ENCODE measurements around the gene JMJD4. TPM values are rescaled to one million over a fixed set of nuclear protein-coding genes. Genes with fewer than 3 reads are reported as not detected.

The JMJD4 gene
- total RNA-seq, 1 donor from 2014 or later = 7.0 TPM

DNA sequence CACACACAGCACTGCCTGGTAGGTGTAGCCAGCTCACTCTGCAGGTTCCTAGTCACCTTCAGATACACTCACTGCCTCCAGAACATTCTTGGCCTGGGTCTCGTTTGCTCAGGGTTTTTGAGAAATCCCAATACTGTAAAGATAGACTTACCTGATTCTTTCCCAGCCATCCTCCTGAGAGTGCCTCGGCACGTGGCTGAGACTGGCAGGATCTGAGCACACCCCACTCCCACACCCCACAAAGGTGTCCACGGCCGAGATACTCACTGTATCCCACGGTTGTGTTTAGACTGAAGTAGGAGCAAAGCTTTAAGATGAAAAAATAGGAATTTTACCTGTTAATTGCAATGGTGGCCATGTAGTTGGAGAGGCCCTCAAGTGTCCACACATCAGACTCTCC lies 33.5 kb upstream of the JMJD4 start:
- Histone ChIP-seq H3K27ac (replicated peaks) (no peak overlapping the region), H3K36me3 (peaks cover 57% of the 10 kb centered on the region), H3K9me3 (replicated peaks) (no peaks in the 10 kb centered on the region), H3K4me1 (peaks cover 16% of the 10 kb centered on the region), H3K4me3 (no peak overlapping the region), H3K27me3 (ENCODE audit: low read depth) (no peaks in the 10 kb centered on the region)
- TF ChIP-seq, protein P1, sequence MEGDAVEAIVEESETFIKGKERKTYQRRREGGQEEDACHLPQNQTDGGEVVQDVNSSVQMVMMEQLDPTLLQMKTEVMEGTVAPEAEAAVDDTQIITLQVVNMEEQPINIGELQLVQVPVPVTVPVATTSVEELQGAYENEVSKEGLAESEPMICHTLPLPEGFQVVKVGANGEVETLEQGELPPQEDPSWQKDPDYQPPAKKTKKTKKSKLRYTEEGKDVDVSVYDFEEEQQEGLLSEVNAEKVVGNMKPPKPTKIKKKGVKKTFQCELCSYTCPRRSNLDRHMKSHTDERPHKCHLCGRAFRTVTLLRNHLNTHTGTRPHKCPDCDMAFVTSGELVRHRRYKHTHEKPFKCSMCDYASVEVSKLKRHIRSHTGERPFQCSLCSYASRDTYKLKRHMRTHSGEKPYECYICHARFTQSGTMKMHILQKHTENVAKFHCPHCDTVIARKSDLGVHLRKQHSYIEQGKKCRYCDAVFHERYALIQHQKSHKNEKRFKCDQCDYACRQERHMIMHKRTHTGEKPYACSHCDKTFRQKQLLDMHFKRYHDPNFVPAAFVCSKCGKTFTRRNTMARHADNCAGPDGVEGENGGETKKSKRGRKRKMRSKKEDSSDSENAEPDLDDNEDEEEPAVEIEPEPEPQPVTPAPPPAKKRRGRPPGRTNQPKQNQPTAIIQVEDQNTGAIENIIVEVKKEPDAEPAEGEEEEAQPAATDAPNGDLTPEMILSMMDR (IDR thresholded peaks at IDR 0.05; ENCODE audit: borderline replicate concordance) = no peak
- DNase-seq = no peak
- intact Hi-C loops (cut with micrococcal nuclease) = no loop called here

DNA sequence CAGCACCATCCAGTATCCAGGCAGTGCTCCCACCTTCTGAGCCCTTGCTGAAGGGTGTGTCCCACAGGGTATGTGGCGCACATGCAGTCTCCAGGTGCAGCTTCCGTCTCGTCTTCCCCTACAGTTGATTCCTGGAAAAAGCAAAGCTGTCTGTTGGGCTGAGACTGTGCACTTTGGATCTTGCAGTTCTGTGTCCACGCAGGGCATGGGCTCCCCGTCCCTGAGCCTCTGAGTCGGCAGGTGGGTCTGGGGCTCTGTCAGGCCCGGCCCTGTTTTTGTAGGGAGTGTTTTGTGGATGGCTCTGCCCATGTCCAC lies 33.0 kb upstream of the JMJD4 start:
- Histone ChIP-seq H3K4me3 (no peak overlapping the region), H3K4me1 (peaks cover 22% of the 10 kb centered on the region), H3K36me3 (peaks cover 57% of the 10 kb centered on the region), H3K9me3 (replicated peaks) (no peaks in the 10 kb centered on the region), H3K27me3 (ENCODE audit: low read depth) (no peaks in the 10 kb centered on the region), H3K27ac (replicated peaks) (no peak overlapping the region)
- DNase-seq = no peak
- intact Hi-C loops (cut with micrococcal nuclease) = no loop called here
- TF ChIP-seq, protein P1 (IDR thresholded peaks at IDR 0.05; ENCODE audit: borderline replicate concordance) = no peak

DNA sequence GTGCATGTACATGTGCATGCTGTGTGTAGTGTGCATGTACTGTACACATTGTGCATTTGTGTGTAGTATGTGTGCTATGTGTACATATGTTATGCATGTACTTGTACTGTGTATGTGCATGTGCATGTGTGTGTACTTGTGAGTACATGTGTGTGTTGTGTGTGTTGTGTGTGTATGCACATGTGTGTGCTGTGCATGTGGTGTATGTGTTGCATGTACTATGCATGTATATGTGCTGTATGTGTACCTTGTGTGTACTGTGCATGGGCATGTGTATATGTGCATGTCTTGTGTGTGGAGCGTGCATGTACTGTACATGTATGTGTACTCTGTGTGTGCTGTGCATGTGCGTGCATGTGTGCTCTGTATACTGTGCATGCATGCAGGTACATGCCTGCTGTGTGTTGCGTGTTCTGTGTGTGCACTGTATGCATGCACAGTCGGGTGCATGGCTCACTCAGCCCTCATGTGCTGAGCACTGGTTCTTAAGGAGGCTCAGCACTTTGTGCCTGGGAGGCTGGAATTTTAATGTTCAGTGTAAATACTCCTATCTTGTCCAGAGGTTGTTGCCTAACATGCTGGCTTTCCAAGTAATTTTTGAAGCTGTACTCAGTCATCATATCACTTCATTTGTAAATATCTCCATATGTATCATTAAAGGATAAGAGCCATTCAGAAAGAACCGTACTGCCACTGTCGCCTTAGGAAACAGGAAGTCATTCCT lies 32.5 kb upstream of the JMJD4 start:
- H3K4me1 ChIP-seq = peaks cover 27% of the 10 kb centered on the region
- H3K27ac ChIP-seq (replicated peaks) = no peak overlapping the region
- intact Hi-C loops (cut with micrococcal nuclease) = no loop called here
- peaks cover 57% of the 10 kb centered on the region for H3K36me3 ChIP-seq
- no peaks in the 10 kb centered on the region for H3K27me3 ChIP-seq (ENCODE audit: low read depth)
- no peak for DNase-seq
- H3K4me3 ChIP-seq = no peak overlapping the region
- TF ChIP-seq, protein P1 (IDR thresholded peaks at IDR 0.05; ENCODE audit: borderline replicate concordance) = no peak
- H3K9me3 ChIP-seq (replicated peaks) = no peaks in the 10 kb centered on the region

DNA sequence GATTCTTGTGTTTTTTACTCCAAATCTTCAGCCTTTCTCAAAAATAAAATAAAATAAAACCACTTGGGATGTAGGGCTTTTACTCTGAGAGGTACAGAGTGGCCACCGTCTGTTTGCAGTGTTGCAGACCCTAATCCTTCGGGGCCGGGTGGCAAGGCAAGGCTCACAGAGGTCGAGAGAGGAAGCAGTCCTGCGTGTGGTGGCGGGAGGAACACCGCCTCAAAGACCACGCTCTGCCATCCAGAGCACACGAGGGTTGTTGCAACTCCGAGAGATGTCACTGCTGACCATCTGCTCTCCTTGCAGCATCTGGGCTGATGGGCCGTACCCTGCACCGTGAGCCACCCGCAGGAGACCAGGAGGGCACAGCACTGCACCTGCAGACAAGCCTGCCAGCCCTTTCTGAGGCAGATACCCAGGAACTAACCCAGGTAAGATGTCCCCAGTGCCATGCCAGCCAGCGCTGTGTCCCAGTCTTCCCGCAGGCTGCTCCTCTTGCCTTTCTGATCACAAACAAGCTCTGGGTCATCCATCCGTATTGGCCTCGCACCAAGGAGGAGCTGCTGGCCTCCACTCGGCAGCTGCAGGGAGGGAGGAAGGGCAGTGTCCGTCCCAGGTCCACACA lies 31.7 kb upstream of the JMJD4 start:
- TF ChIP-seq, protein P1 (IDR thresholded peaks at IDR 0.05; ENCODE audit: borderline replicate concordance) = no peak
- intact Hi-C loops (cut with micrococcal nuclease) = no loop called here
- H3K4me1 ChIP-seq = peaks cover 35% of the 10 kb centered on the region
- no peak overlapping the region for H3K27ac ChIP-seq (replicated peaks)
- no peak for DNase-seq
- peaks cover 60% of the 10 kb centered on the region for H3K36me3 ChIP-seq
- no peaks in the 10 kb centered on the region for H3K9me3 ChIP-seq (replicated peaks)
- no peaks in the 10 kb centered on the region for H3K27me3 ChIP-seq (ENCODE audit: low read depth)
- no peak overlapping the region for H3K4me3 ChIP-seq

DNA sequence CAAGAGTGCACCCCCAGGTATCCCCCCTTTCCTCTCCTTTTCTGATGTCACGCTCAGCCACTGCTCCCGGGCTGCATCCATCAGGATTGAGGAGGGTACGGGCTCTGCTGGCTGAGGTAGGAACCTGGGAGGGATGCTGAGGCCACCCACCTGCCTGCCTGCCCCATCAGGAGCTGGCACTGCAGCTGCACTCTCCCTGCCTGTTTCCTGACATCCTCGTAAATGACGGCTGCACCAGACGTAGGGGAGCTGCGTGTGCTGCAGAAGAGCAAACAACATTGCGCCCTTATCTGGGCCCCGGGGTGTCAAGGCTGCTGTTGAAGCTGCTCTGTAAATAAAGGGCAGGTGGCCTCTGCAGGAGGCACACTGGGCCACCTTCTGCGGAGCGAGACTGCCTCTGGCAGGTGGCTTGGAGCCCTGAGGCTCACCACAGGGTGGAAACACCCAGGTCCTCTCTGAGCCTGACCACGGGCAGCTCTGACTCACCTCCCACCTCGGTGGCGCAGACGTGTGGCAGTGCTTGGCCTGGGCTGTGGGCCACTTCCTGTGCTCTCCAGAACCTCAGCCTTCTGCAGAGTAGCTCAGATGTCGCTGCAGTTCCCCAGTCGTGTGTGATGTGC lies 31.0 kb upstream of the JMJD4 start:
- Histone ChIP-seq H3K4me3 (no peak overlapping the region), H3K36me3 (peaks cover 63% of the 10 kb centered on the region), H3K4me1 (peaks cover 36% of the 10 kb centered on the region), H3K27ac (replicated peaks) (no peak overlapping the region), H3K9me3 (replicated peaks) (no peaks in the 10 kb centered on the region), H3K27me3 (ENCODE audit: low read depth) (no peaks in the 10 kb centered on the region)
- TF ChIP-seq, protein P1 (IDR thresholded peaks at IDR 0.05; ENCODE audit: borderline replicate concordance) = no peak
- intact Hi-C loops (cut with micrococcal nuclease) = no loop called here
- no peak for DNase-seq

Data from left ventricle myocardium inferior (tissue), 1 donor.